Neural progenitor cell (in vitro differentiated cells): ENCODE measurements around the gene FUNDC2. TPM values are rescaled to one million over a fixed set of nuclear protein-coding genes. Genes with fewer than 3 reads are reported as not detected.

ENCODE experiments used
- DNase-seq: peaks from one replicate; pipeline ENCODE4 v3.0.0-alpha.2; 2016; ENCODE audit warnings: low spot score
- H2AFZ ChIP-seq: fragments of 200-600 bp; sonication (generic); replicated peaks from 2 replicates; pipeline ENCODE4 v1.6.1; 2016; ENCODE audit warnings: antibody characterized with exemption
- H3F3A ChIP-seq: fragments of 200-600 bp; sonication (generic); 2 replicates; pipeline ENCODE4 v1.6.1; 2016; ENCODE audit warnings: antibody characterized with exemption, low read depth
- H3K27ac ChIP-seq: fragments of 200-600 bp; sonication (generic); 2 replicates; pipeline ENCODE4 v1.5.1; 2016; ENCODE audit warnings: mild to moderate bottlenecking
- H3K27me3 ChIP-seq: fragments of 200-600 bp; sonication (generic); 2 replicates; pipeline ENCODE4 v1.6.1; 2016; ENCODE audit warnings: mild to moderate bottlenecking, moderate library complexity
- H3K36me3 ChIP-seq: fragments of 200-600 bp; sonication (generic); 2 replicates; pipeline ENCODE4 v1.5.1; 2016
- H3K4me1 ChIP-seq: fragments of 200-600 bp; sonication (generic); 2 replicates; pipeline ENCODE4 v1.6.1; 2016; ENCODE audit warnings: mixed run types
- H3K4me2 ChIP-seq: fragments of 200-600 bp; sonication (generic); 2 replicates; pipeline ENCODE4 v1.6.1; 2016
- H3K4me3 ChIP-seq: fragments of 200-600 bp; sonication (generic); 2 replicates; pipeline ENCODE4 v1.5.1; 2016
- H3K79me2 ChIP-seq: fragments of 200-600 bp; sonication (generic); 2 replicates; pipeline ENCODE4 v1.6.1; 2016; ENCODE audit warnings: low read depth
- H3K9ac ChIP-seq: fragments of 200-600 bp; sonication (generic); 2 replicates; pipeline ENCODE4 v1.6.1; 2016
- H3K9me3 ChIP-seq: fragments of 200-600 bp; sonication (generic); 2 replicates; pipeline ENCODE4 v1.5.1; 2016; ENCODE audit warnings: low read depth
- H4K20me1 ChIP-seq: fragments of 200-600 bp; sonication (generic); 2 replicates; pipeline ENCODE4 v1.6.1; 2016; ENCODE audit warnings: low read depth
- H3K27ac Mint-ChIP-seq: 3 replicates; pipeline ENCODE4 v1.8.0; 2021; ENCODE audit warnings: mixed read lengths
- H3K27me3 Mint-ChIP-seq: 2 replicates; pipeline ENCODE4 v1.8.0; 2022; ENCODE audit warnings: low read depth, mild to moderate bottlenecking, inconsistent platforms, moderate library complexity, mixed read lengths; ENCODE audit not compliant: insufficient read depth
- H3K36me3 Mint-ChIP-seq: 3 replicates; pipeline ENCODE4 v1.8.0; 2021; ENCODE audit warnings: mixed read lengths
- H3K4me1 Mint-ChIP-seq: 3 replicates; pipeline ENCODE4 v1.8.0; 2021; ENCODE audit warnings: mixed read lengths
- H3K4me3 Mint-ChIP-seq: 3 replicates; pipeline ENCODE4 v1.8.0; 2021; ENCODE audit warnings: mild to moderate bottlenecking, moderate library complexity, mixed read lengths
- H3K9me3 Mint-ChIP-seq: 3 replicates; pipeline ENCODE4 v1.8.0; 2020; ENCODE audit warnings: mixed read lengths
- EZH2 ChIP-seq: fragments of 200-600 bp; sonication (generic); IDR thresholded peaks from 2 replicates; pipeline ENCODE4 v1.6.1; 2017; ENCODE audit warnings: antibody characterized with exemption, mild to moderate bottlenecking, moderate library complexity
- EZH2phosphoT487 ChIP-seq: fragments of 200-600 bp; sonication (generic); IDR thresholded peaks from 2 replicates; pipeline ENCODE4 v1.6.1; 2017; ENCODE audit warnings: antibody characterized with exemption
- total RNA-seq: library from RNA; depleted of rRNA; stranded (reverse); fragments of >200 nt; gene quantifications from 2 replicates; pipeline ENCODE4 v1.2.3, GENCODE V29; 2015; ENCODE audit warnings: low replicate concordance
- TF ChIP-seq, protein P1 (sequence below): fragments of 200-600 bp; sonication (generic); IDR thresholded peaks from 2 replicates; pipeline ENCODE4 v1.5.1; 2017; ENCODE audit warnings: antibody characterized with exemption, mild to moderate bottlenecking

The FUNDC2 gene
- total RNA-seq, 1 donor from 2014 or later, result 70.9 TPM

DNA sequence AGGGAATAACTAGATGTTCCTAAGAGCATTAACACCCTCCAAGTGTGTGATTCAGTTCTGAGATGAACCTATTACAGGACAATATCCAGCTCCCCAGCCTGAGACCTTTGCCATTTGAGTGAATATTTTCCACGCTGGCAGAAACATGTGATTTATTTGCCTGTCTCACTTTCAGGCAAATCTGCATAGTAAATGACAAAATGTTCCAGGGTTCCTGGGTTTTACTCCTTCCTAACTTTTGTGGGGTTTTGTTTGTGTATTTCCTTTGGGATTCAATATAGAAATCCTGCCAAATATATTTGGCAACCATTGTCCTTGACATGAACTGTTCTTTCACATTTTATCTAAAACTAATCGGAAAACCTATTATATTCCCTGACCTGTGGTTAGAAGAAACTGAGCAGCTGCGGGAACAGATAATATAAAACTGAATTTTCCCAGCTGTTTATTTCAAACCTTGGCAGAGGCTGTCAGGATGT lies 16.6 kb upstream of the FUNDC2 start:
- Histone ChIP-seq H3K9ac (no peak overlapping the region), H4K20me1 (no peaks in the 10 kb centered on the region), H3K4me1 (no peaks in the 10 kb centered on the region), H3K36me3 (no peaks in the 10 kb centered on the region), H3K9me3 (peaks cover 8% of the 10 kb centered on the region), H3K27me3 (no peaks in the 10 kb centered on the region), H3F3A (no peaks in the 10 kb centered on the region), H2AFZ (no peak overlapping the region), H3K4me3 (no peak overlapping the region), H3K4me2 (no peak overlapping the region), H3K79me2 (no peaks in the 10 kb centered on the region), H3K27ac (no peak overlapping the region)
- Mint-ChIP-seq H3K9me3 (peaks cover 13% of the 10 kb centered on the region), H3K4me1 (no peaks in the 10 kb centered on the region), H3K4me3 (no peak overlapping the region), H3K36me3 (no peaks in the 10 kb centered on the region), H3K27ac (no peak overlapping the region), H3K27me3 (peaks cover 3% of the 10 kb centered on the region)
- TF ChIP-seq, protein P1, sequence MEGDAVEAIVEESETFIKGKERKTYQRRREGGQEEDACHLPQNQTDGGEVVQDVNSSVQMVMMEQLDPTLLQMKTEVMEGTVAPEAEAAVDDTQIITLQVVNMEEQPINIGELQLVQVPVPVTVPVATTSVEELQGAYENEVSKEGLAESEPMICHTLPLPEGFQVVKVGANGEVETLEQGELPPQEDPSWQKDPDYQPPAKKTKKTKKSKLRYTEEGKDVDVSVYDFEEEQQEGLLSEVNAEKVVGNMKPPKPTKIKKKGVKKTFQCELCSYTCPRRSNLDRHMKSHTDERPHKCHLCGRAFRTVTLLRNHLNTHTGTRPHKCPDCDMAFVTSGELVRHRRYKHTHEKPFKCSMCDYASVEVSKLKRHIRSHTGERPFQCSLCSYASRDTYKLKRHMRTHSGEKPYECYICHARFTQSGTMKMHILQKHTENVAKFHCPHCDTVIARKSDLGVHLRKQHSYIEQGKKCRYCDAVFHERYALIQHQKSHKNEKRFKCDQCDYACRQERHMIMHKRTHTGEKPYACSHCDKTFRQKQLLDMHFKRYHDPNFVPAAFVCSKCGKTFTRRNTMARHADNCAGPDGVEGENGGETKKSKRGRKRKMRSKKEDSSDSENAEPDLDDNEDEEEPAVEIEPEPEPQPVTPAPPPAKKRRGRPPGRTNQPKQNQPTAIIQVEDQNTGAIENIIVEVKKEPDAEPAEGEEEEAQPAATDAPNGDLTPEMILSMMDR, result no peak
- no peak for DNase-seq

DNA sequence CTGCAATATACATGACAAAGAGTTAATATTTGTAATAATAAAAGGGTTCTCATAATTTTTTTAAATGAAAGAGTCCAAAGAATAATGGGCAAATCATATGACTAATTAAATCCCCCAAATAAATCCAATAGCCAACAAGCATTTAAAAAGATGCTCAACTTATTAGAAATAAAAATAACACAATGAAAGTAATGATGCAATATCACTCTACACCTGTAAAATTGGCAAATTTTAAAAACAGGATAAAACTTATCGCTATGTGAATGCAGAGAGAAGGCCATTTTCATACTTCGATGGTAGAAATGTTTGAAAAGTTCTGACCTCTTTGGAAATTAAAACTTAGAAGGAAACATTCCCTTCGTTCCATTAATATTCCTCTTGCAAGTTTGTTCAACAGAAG lies 6.1 kb upstream of the FUNDC2 start:
- Mint-ChIP-seq H3K4me1 (no peaks in the 10 kb centered on the region), H3K27ac (no peak overlapping the region), H3K27me3 (peaks cover 8% of the 10 kb centered on the region), H3K36me3 (no peaks in the 10 kb centered on the region), H3K4me3 (no peak overlapping the region), H3K9me3 (peaks cover 3% of the 10 kb centered on the region)
- H2AFZ ChIP-seq, result no peak overlapping the region
- H3K4me1 ChIP-seq, result no peaks in the 10 kb centered on the region
- H3K27me3 ChIP-seq, result no peaks in the 10 kb centered on the region
- no peak overlapping the region for H3K4me3 ChIP-seq
- H3K9me3 ChIP-seq, result no peaks in the 10 kb centered on the region
- no peak for TF ChIP-seq EZH2phosphoT487
- H4K20me1 ChIP-seq, result no peaks in the 10 kb centered on the region
- DNase-seq, result no peak
- no peaks in the 10 kb centered on the region for H3K79me2 ChIP-seq
- no peak overlapping the region for H3K9ac ChIP-seq
- no peak overlapping the region for H3K27ac ChIP-seq
- no peak overlapping the region for H3K4me2 ChIP-seq
- H3F3A ChIP-seq, result no peaks in the 10 kb centered on the region
- no peaks in the 10 kb centered on the region for H3K36me3 ChIP-seq

DNA sequence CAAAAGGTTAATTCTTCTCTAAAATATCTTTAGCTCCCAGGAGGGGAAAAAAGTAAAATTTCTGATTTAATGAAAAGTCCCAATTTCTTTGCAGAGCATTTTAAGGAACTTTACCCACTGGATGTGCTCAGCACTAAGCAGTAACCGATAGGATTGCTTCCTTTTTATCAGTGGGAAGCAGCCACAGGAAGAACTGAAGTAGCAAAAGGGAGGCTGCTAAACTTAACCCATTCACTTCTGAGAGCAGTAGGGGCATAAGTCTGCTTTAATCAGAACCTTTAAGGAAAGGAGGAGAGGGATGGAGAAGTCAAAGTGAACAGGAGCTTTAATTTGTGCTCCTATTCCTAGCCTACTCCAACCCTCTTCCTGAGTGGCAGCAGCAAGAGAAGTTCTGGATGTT lies 4.1 kb upstream of the FUNDC2 start, which contains the start of gene F8:
TSS of gene F8 (minus strand) at position 139 of the 400 bp plus-strand sequence. CDS start 171 bp downstream, outside the sequence.
- Histone ChIP-seq H3K9ac (no peak within 1 kb of the TSS), H3F3A (peaks cover 12% of the 10 kb centered on the region), H4K20me1 (no peaks in the 10 kb centered on the region), H3K27me3 (no peaks in the 10 kb centered on the region), H3K4me3 (no peak within 1 kb of the TSS), H3K27ac (no peak within 1 kb of the TSS), H3K4me2 (no peak within 1 kb of the TSS), H3K4me1 (no peaks in the 10 kb centered on the region), H3K9me3 (no peaks in the 10 kb centered on the region), H2AFZ (no peak within 1 kb of the TSS), H3K79me2 (peaks cover under 1% of the 10 kb centered on the region), H3K36me3 (no peaks in the 10 kb centered on the region)
- H3K4me3 Mint-ChIP-seq, result no peak within 1 kb of the TSS
- peaks cover 8% of the 10 kb centered on the region for H3K27me3 Mint-ChIP-seq
- H3K4me1 Mint-ChIP-seq, result no peaks in the 10 kb centered on the region
- peaks cover 3% of the 10 kb centered on the region for H3K9me3 Mint-ChIP-seq
- no peak for DNase-seq
- H3K36me3 Mint-ChIP-seq, result no peaks in the 10 kb centered on the region
- TF ChIP-seq, protein P1, result no peak
- TF ChIP-seq EZH2phosphoT487, result no peak
- no peak for TF ChIP-seq EZH2
- no peak within 1 kb of the TSS for H3K27ac Mint-ChIP-seq

DNA sequence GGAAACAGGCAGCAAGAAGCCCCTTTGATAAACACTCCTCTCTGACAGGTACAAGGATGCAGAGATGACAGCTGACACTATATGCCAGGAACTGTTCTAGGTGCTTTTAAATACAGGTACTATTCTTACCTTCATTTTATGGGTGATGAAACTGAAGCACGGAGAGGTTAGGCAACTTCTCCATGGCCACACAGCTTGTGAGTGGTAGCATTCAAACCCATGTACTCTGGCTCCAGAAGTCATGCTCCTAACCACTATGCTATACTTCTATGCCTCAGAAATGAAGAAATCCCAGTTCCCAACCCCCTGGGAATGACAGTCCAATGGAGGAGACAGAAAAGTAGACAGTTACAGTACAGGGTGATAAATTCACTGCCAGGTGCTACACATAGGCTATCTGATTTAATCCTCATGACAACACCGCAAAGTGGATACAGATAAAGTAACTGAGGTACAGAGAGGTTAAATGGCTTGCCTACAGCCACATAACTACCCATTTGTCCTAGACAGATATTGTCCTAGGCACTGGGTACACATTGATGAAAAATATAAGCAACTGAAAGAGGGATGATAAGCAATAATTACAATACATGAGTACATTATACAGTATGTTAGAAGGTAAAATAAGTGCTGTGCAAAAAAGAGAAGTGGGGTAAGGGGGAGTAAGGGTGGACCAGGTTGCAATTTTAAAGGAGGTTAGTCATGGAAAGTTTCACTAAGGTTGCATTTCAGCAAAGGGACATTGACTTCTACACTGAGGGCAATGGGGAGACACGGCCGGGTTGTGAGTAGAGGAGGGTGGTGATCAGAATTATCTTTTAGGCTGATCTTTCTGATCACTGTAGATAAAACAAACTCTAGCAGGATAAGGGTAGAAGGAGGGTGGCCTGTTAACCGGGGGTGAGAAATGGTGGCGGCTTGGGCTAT lies 2.5 kb upstream of the FUNDC2 start:
- Histone ChIP-seq H4K20me1 (no peaks in the 10 kb centered on the region), H3K4me2 (no peak overlapping the region)

More for the DNA sequence above, 2.5 kb upstream of the FUNDC2 start:
- no peaks in the 10 kb centered on the region for H3K36me3 Mint-ChIP-seq
- peak overlapping the region; percentile 41 for H3K4me3 Mint-ChIP-seq
- no peak overlapping the region for H3K9ac ChIP-seq
- peaks cover 12% of the 10 kb centered on the region for H3F3A ChIP-seq
- H3K4me3 ChIP-seq, result no peak overlapping the region
- peaks cover 9% of the 10 kb centered on the region for H3K79me2 ChIP-seq
- DNase-seq, result no peak
- H3K27ac ChIP-seq, result no peak overlapping the region
- peaks cover 6% of the 10 kb centered on the region for H3K4me1 ChIP-seq
- H3K27me3 Mint-ChIP-seq, result peaks cover 8% of the 10 kb centered on the region
- no peaks in the 10 kb centered on the region for H3K36me3 ChIP-seq
- H3K27me3 ChIP-seq, result no peaks in the 10 kb centered on the region
- H2AFZ ChIP-seq, result no peak overlapping the region
- peaks cover 3% of the 10 kb centered on the region for H3K4me1 Mint-ChIP-seq
- H3K9me3 ChIP-seq, result no peaks in the 10 kb centered on the region
- H3K9me3 Mint-ChIP-seq, result peaks cover 3% of the 10 kb centered on the region
- no peak overlapping the region for H3K27ac Mint-ChIP-seq
- no peak for TF ChIP-seq EZH2phosphoT487
- TF ChIP-seq, protein P1, result no peak
- no peak for TF ChIP-seq EZH2
